Right lobe of liver (tissue), 4 donors: Measurements from ENCODE around the gene CCHCR1.

Experiments
- POLR2A ChIP-seq: fragments of 450-650 bp; IDR thresholded peaks from one replicate; pipeline ENCODE4 v1.6.1; 2017; ENCODE audit warnings: antibody characterized with exemption, mild to moderate bottlenecking
- TF ChIP-seq, protein P1 (sequence below), 4 donors: fragments of 200-600 bp in 3 of 4; fragments of 450-650 bp in 1 of 4; IDR thresholded peaks; one replicate each; pipeline versions ENCODE4 v1.5.1 to v1.8.0; 2016 to 2022; ENCODE audit warnings: antibody characterized with exemption in 4 of 4, mild to moderate bottlenecking in 2 of 4
- donor health status: DM: no; HTN: no; CAD: no.
- donor health status: DM: no; HTN: no; CAD: no.
- donor health status: DM: no; HTN: yes; CAD: no.

DNA sequence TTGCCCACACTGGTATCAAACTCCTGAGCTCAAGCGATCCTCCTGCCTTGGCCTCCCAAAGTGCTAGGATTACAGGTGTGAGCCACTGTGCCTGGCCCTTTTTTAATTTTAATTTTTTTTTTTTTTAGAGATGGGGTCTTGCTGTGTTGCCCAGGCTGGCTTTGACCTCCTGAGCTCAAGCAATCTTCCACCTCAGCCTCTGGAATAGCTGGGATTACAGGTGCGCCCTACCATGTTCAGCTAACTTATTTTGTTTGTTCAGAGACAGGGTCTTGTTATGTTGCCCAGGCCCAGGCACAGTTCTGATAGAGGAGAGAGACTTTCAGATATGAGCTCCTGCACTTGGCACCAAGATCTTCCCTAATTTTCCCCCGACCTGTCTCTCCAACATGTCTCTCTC lies 26.9 kb downstream of the CCHCR1 start:
- TF ChIP-seq, protein P1, sequence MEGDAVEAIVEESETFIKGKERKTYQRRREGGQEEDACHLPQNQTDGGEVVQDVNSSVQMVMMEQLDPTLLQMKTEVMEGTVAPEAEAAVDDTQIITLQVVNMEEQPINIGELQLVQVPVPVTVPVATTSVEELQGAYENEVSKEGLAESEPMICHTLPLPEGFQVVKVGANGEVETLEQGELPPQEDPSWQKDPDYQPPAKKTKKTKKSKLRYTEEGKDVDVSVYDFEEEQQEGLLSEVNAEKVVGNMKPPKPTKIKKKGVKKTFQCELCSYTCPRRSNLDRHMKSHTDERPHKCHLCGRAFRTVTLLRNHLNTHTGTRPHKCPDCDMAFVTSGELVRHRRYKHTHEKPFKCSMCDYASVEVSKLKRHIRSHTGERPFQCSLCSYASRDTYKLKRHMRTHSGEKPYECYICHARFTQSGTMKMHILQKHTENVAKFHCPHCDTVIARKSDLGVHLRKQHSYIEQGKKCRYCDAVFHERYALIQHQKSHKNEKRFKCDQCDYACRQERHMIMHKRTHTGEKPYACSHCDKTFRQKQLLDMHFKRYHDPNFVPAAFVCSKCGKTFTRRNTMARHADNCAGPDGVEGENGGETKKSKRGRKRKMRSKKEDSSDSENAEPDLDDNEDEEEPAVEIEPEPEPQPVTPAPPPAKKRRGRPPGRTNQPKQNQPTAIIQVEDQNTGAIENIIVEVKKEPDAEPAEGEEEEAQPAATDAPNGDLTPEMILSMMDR (IDR thresholded peaks at IDR 0.05): no peak
- no peak for TF ChIP-seq POLR2A
